ENCODE measurements around the gene MSI2.

DNA sequence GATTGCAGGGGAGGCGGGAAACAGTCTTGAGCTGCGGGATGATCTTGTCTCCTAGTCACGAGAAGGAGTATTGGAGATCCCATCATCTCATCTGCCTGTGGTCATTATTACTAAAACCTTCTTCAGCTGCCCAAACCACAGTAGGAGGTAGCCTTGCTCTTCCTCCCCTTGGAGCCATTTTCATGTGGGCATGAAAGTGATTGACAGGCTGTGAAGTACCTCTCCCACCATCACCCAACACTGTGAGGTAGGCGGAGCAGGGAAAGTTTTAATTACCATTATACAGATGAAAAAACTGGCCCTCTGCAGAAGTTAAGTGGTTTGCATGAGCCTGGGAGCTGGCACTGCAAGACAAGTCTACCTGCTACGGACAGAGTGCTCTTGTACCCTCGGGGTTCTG, 237.3 kb downstream of the MSI2 start:
- TF ChIP-seq, protein P1, sequence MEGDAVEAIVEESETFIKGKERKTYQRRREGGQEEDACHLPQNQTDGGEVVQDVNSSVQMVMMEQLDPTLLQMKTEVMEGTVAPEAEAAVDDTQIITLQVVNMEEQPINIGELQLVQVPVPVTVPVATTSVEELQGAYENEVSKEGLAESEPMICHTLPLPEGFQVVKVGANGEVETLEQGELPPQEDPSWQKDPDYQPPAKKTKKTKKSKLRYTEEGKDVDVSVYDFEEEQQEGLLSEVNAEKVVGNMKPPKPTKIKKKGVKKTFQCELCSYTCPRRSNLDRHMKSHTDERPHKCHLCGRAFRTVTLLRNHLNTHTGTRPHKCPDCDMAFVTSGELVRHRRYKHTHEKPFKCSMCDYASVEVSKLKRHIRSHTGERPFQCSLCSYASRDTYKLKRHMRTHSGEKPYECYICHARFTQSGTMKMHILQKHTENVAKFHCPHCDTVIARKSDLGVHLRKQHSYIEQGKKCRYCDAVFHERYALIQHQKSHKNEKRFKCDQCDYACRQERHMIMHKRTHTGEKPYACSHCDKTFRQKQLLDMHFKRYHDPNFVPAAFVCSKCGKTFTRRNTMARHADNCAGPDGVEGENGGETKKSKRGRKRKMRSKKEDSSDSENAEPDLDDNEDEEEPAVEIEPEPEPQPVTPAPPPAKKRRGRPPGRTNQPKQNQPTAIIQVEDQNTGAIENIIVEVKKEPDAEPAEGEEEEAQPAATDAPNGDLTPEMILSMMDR (IDR thresholded peaks at IDR 0.05; ENCODE audit: low read length), result no peak
- no peak for TF ChIP-seq EZH2 (IDR thresholded peaks at IDR 0.05; ENCODE audit: borderline replicate concordance, low read length)
